Fibroblast of mammary gland (primary cell): ENCODE results near the gene SAMD1.

ENCODE experiments used
- DNase-seq: peaks from one replicate; pipeline ENCODE4 v3.0.0-alpha.2; 2010; ENCODE audit warnings: low read depth
- H3K4me3 ChIP-seq: 2 replicates; pipeline ENCODE4 v1.5.1; 2011; ENCODE audit warnings: low read depth, mild to moderate bottlenecking, low read length, moderate library complexity; ENCODE audit not compliant: control insufficient read depth
- CTCF ChIP-seq: conservative IDR thresholded peaks from 2 replicates; pipeline ENCODE4 v1.5.1; 2011; ENCODE audit warnings: low read depth, low read length, inconsistent platforms; ENCODE audit not compliant: control insufficient read depth, insufficient read depth

The SAMD1 gene

GRCh38 chr19:14101003-14101545 lies 10.5 kb upstream of the SAMD1 start:
- DNase-seq, result no peak
- TF ChIP-seq CTCF, result no peak
- H3K4me3 ChIP-seq, result no peak overlapping the region

DNA sequence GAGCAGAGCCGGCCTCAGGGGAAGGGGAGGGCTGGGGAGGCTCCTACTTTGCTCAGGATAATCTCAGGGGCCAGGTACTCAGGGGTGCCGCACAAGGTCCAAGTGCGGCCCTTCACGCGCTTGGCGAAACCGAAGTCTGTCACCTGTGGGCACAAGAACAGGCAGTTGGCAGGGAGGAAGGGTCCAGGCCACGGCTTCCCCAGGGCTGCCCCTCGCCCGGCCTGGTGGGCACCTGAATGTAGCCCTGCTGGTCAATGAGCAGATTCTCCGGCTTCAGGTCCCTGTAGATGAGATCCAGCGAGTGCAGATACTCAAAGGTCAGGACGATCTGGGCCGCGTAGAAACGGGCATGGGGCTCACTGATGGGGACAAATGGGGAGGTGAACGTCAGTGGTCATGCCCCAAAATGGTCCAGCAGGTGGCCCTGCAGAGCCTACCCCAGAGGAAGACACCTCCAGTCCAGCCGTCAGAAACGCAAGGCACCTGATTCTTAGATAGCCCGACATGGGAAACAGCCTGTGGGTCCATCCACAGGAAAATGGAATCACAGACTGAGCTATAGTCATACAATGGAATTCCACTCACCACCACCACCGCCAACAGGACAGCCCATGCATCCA lies 7.1 kb upstream of the SAMD1 start:
- DNase-seq, result no peak
- no peak overlapping the region for H3K4me3 ChIP-seq
- TF ChIP-seq CTCF, result peak; percentile 18

GRCh38 chr19:14096272-14096992 lies 5.9 kb upstream of the SAMD1 start:
- no peak overlapping the region for H3K4me3 ChIP-seq
- no peak for DNase-seq
- peak; percentile 8 for TF ChIP-seq CTCF

- DNase-seq, result no peak
- no peak for TF ChIP-seq CTCF
- no peak overlapping the region for H3K4me3 ChIP-seq
Measured at GRCh38 chr19:14094854-14095253, 4.3 kb upstream of the SAMD1 start.

- no peak for TF ChIP-seq CTCF
- no peak overlapping the region for H3K4me3 ChIP-seq
- no peak for DNase-seq
Measured at GRCh38 chr19:14093117-14093823, 2.7 kb upstream of the SAMD1 start.

GRCh38 chr19:14091813-14092462 lies 1.4 kb upstream of the SAMD1 start:
- peak overlapping the region; percentile 70 for H3K4me3 ChIP-seq
- DNase-seq, result no peak
- no peak for TF ChIP-seq CTCF
